Heart right ventricle (tissue), 16 donors: ENCODE measurements around the gene MEX3C. TPM values are rescaled to one million over a fixed set of nuclear protein-coding genes. Genes with fewer than 3 reads are reported as not detected.

Experiments
- ATAC-seq, 8 donors: fragments of 200-7000 bp; cut with Tn5 transposase; one replicate each; pipeline ENCODE4 v1.9.1; 2020; ENCODE audit warnings: mild to moderate bottlenecking in 8 of 8, moderate library complexity in 8 of 8, moderate number of reproducible peaks in 1 of 8
- DNase-seq, 2 donors: peaks; one replicate each; pipeline ENCODE4 v3.0.0-alpha.2; 2020
- H3K27ac ChIP-seq, 10 donors: fragments of 200-600 bp; sonication (generic) in 2 of 10; one replicate each; pipeline versions ENCODE4 v1.5.0 to v1.8.0; 2020 to 2022; ENCODE audit warnings: mild to moderate bottlenecking in 3 of 10
- H3K27me3 ChIP-seq, 7 donors: fragments of 200-600 bp; one replicate each; pipeline ENCODE4 v1.8.0; 2021 to 2022; ENCODE audit warnings: mild to moderate bottlenecking in 2 of 7
- H3K36me3 ChIP-seq, 9 donors: fragments of 200-600 bp; sonication (generic) in 1 of 9; one replicate each; pipeline versions ENCODE4 v1.5.0 to v1.8.0; 2020 to 2022; ENCODE audit warnings: mild to moderate bottlenecking in 2 of 9
- H3K4me1 ChIP-seq, 9 donors: fragments of 200-600 bp; sonication (generic) in 1 of 9; one replicate each; pipeline versions ENCODE4 v1.5.0 to v1.8.0; 2020 to 2022; ENCODE audit warnings: mild to moderate bottlenecking in 4 of 9
- H3K4me3 ChIP-seq, 10 donors: fragments of 200-600 bp; sonication (generic) in 2 of 10; one replicate each; pipeline versions ENCODE4 v1.5.0 to v1.8.0; 2020 to 2022; ENCODE audit warnings: mild to moderate bottlenecking in 7 of 10, moderate library complexity in 2 of 10
- H3K9me3 ChIP-seq, 11 donors: fragments of 200-600 bp in 10 of 11; sonication (generic) in 2 of 11; one replicate each; pipeline versions ENCODE4 v1.5.0 to v1.8.0; 2013 to 2022; ENCODE audit warnings: mild to moderate bottlenecking in 2 of 11, control low read depth in 1 of 11, moderate library complexity in 1 of 11
- CTCF ChIP-seq, 9 donors: fragments of 200-600 bp; sonication (generic) in 2 of 9; IDR thresholded peaks; one replicate each; pipeline versions ENCODE4 v1.5.0 to v1.8.0; 2021 to 2022; ENCODE audit warnings: antibody characterized with exemption in 9 of 9, mild to moderate bottlenecking in 5 of 9, moderate library complexity in 1 of 9
- WGBS, 2 donors: extraction: QIAGEN DNeasy Blood & Tissue Kit; methylation state at CpG; one replicate each; pipeline ENCODE4 v1.1.7; 2013; ENCODE audit warnings: inconsistent platforms in 1 of 2; 5-methylcytosine and 5-hydroxymethylcytosine counted together
- intact Hi-C, 10 donors: fragments of 100-400 bp; cut with DNase I; formaldehyde crosslinking; loops; one replicate each; pipeline versions ENCODE4 v1.11.1 to v1.14.2; 2022
- polyA plus RNA-seq, 2 donors: library from polyadenylated mRNA; stranded (reverse); fragments of 200-250 nt; gene quantifications; one replicate each; pipeline ENCODE4 v1.2.3, GENCODE V29; 2013
- total RNA-seq, 10 donors: library from RNA; stranded (reverse); fragmentation: NEBNext Ultra II Directional in 3 of 10; extraction: Animal tissue kit (Norgen Biotek cat#: 25700) in 3 of 10; gene quantifications; one replicate each; pipeline versions ENCODE4 v1.2.1 to v1.2.4, GENCODE V29; 2021 to 2023
- donor health status: Arrhythmogenic right ventricular cardiomyopathy.
- donor health status: ischemic (EF 13 %, LVEDD 7.1; RV severe dilation, severe dysfunction).
- donor health status: healthy with polysubstance abuse.
- donor health status: DM: no; HTN: yes; CAD: no.
- donor health status: DM: no; HTN: no; CAD: no.
- donor health status: ischemic (EF 25% LVEDD 6.9; RV normal size, moderate dysfunction).
- donor health status: ischemic (EF 25% LVEDD 5.7; RV mildly dilated, moderate dysfunction).
- donor health status: healthy.
- donor health status: DM: yes; HTN: yes; CAD: no.
- donor health status: Ischemic cardiomyopathy.
- donor health status: ischemic (EF 35%, LVEDD 5.7; RV mildly dilated, moderate dysfunction).
- donor health status: nonischemic (EF 11% LVEDD 7.7; RV severe dilation, severe dysfunction).
- donor health status: DM: yes; HTN: yes; CAD: no.
- donor health status: PGD.
- donor health status: ischemic (EF 29% LVEDD 5.4; RV normal size, mild dysfunction).
- donor health status: nonischemic (EF 23%, LVEDD 6.1; RV moderate dilation, normal function).

Gene MEX3C
- total and polyA plus RNA-seq, 12 donors: 6.8 to 24.2 (median 19.4) TPM

GRCh38 chr18:51168960-51169662 lies 28.4 kb downstream of the MEX3C start:
- 94 to 98% methylated on average over 6 of the region's 6 CpGs for WGBS, 2 donors
- Histone ChIP-seq H3K27me3 (no peaks in the 10 kb centered on the region), H3K9me3 (no peaks in the 10 kb centered on the region), H3K27ac (no peak overlapping the region), H3K36me3 (peaks cover 0 to 9% (median 0%) of the 10 kb centered on the region in 9 donors), H3K4me1 (peaks cover 0 to 11% (median 0%) of the 10 kb centered on the region in 9 donors), H3K4me3 (no peak overlapping the region)
- TF ChIP-seq CTCF (IDR thresholded peaks at IDR 0.05): no peak
- no peak for ATAC-seq
- intact Hi-C loops: no loop called here
- no peak for DNase-seq

GRCh38 chr18:51168026-51168742 lies 29.3 kb downstream of the MEX3C start:
- no peak for TF ChIP-seq CTCF (IDR thresholded peaks at IDR 0.05)
- WGBS, 2 donors: 72 to 78% methylated on average over 5 of the region's 5 CpGs

GRCh38 chr18:51165296-51165695 lies 32.2 kb downstream of the MEX3C start:
- Histone ChIP-seq H3K9me3 (no peaks in the 10 kb centered on the region), H3K27ac (no peak overlapping the region), H3K36me3 (no peaks in the 10 kb centered on the region), H3K4me1 (peaks cover 0 to 7% (median 0%) of the 10 kb centered on the region in 9 donors), H3K27me3 (no peaks in the 10 kb centered on the region), H3K4me3 (no peak overlapping the region)
- WGBS, 2 donors: 92 to 100% methylated on average over 2 of the region's 2 CpGs
- intact Hi-C loops: no loop called here
- TF ChIP-seq CTCF (IDR thresholded peaks at IDR 0.05): no peak
- DNase-seq (no peak), ATAC-seq (no peak)

More at GRCh38 chr18:51168026-51168742, 29.3 kb downstream of the MEX3C start:
- Histone ChIP-seq H3K36me3 (peaks cover 0 to under 1% (median 0%) of the 10 kb centered on the region in 9 donors), H3K9me3 (no peaks in the 10 kb centered on the region), H3K4me3 (no peak overlapping the region), H3K27ac (no peak overlapping the region), H3K4me1 (peaks cover 0 to 11% (median 0%) of the 10 kb centered on the region in 9 donors), H3K27me3 (no peaks in the 10 kb centered on the region)
- ATAC-seq (no peak), DNase-seq (no peak)
- intact Hi-C loops: no loop called here

GRCh38 chr18:51164761-51165281 lies 32.7 kb downstream of the MEX3C start:
- H3K4me3 ChIP-seq: no peak overlapping the region
- TF ChIP-seq CTCF (IDR thresholded peaks at IDR 0.05): no peak
- DNase-seq (no peak), ATAC-seq (no peak)
- 91 to 94% methylated on average over 2 of the region's 2 CpGs for WGBS, 2 donors
- no peaks in the 10 kb centered on the region for H3K27me3 ChIP-seq
- peaks cover 0 to 7% (median 0%) of the 10 kb centered on the region in 9 donors for H3K4me1 ChIP-seq
- intact Hi-C loops: no loop called here
- no peaks in the 10 kb centered on the region for H3K36me3 ChIP-seq
- H3K27ac ChIP-seq: no peak overlapping the region
- no peaks in the 10 kb centered on the region for H3K9me3 ChIP-seq
